Hematopoietic multipotent progenitor cell treated with erythropoietin and hydrocortisone succinate and interleukin-3 and kit ligand, for 8 days (in vitro differentiated cells): Measurements from ENCODE around the gene FEZF2.

Experiments used
- DNase-seq: peaks from one replicate; pipeline ENCODE4 v3.0.0-alpha.2; 2015

The FEZF2 gene

DNA sequence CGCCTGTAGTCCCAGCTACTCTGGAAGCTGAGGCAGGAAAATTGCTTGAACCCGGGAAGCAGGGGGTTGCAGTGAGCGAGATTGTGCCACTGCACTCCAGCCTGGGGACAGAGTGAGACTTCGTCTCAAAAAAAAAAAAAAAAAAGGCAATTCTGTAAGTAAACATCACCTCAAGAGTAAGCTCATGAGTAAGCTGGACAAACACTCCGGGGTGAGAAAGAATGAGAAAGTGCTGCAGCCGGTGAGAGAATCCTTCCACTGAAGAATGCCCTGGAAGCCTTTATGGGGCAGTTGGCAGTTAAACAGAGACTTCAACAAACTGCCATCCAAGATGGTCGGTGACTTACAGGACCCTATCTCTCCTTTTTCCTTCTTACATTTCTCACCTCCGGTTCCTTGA is 47.5 kb downstream of the FEZF2 start:
- DNase-seq, result no peak

DNA sequence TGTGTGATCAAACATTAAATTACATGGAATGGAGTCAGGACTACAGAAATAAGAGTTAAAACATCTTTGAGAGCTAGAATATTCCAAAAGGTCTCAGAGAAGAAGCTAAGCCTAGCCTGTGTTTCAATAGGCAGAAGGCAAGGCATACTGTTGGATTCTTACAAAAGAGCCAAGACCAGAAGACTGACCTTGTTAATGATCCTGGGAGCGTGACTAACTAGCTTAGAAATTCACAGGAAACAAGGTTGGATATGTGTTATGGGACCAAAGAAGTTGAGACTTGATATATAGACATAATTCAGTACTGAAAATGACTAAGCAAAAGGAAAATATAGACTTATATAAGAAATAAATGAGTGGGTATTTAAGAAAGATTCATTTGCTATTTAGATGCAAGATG is 50.1 kb downstream of the FEZF2 start:
- DNase-seq, result no peak
